ENCODE measurements around the gene BTBD9.

GRCh38 chr6:38164131-38164481 is 475.6 kb downstream of the BTBD9 start:
- TF ChIP-seq POLR2AphosphoS5 (IDR thresholded peaks at IDR 0.05; ENCODE audit: borderline replicate concordance, low read depth, low read length) (no peak), EZH2 (IDR thresholded peaks at IDR 0.05) (no peak)
